HG03469 (cell line): ENCODE results near the gene SRGAP3.
A peak's percentile ranks its signal among the peaks of the same experiment; 100 is the strongest.

Experiments used
- ATAC-seq: cut with Tn5 transposase; IDR thresholded peaks from one replicate; pipeline ENCODE4 v1.9.1; 2021; ENCODE audit warnings: mild to moderate bottlenecking, moderate library complexity, moderate number of reproducible peaks; ENCODE audit not compliant: unreplicated experiment

The SRGAP3 gene

GRCh38 chr3:8979262-8979661 is 270.2 kb downstream of the SRGAP3 start:
- no peak for ATAC-seq

GRCh38 chr3:8978551-8978950 is 270.9 kb downstream of the SRGAP3 start:
- no peak for ATAC-seq

- ATAC-seq: no peak
Measured at GRCh38 chr3:8976540-8977182, 272.8 kb downstream of the SRGAP3 start.

GRCh38 chr3:8975081-8976020 is 274.1 kb downstream of the SRGAP3 start:
- no peak for ATAC-seq

- no peak for ATAC-seq
Measured at GRCh38 chr3:8974458-8974857, 275.0 kb downstream of the SRGAP3 start.

GRCh38 chr3:8972639-8973038 is 276.8 kb downstream of the SRGAP3 start:
- ATAC-seq: no peak

- ATAC-seq: no peak
Measured at GRCh38 chr3:8970971-8971589, 278.4 kb downstream of the SRGAP3 start.

GRCh38 chr3:8969241-8969640 is 280.2 kb downstream of the SRGAP3 start:
- ATAC-seq: no peak

- ATAC-seq: no peak
Measured at GRCh38 chr3:8968375-8968882, 281.0 kb downstream of the SRGAP3 start.

- ATAC-seq: no peak
Measured at GRCh38 chr3:8967553-8967952, 281.9 kb downstream of the SRGAP3 start.

GRCh38 chr3:8966820-8967348 is 282.6 kb downstream of the SRGAP3 start:
- no peak for ATAC-seq

GRCh38 chr3:8966150-8966819 is 283.2 kb downstream of the SRGAP3 start:
- no peak for ATAC-seq

GRCh38 chr3:8964436-8965370 is 284.7 kb downstream of the SRGAP3 start:
- ATAC-seq: no peak

- peak; percentile 87 for ATAC-seq
Measured at GRCh38 chr3:8963137-8963853, 286.2 kb downstream of the SRGAP3 start, which contains the start of gene RAD18. Gene RAD18 (minus strand): TSS chr3:8963472. CDS start chr3:8963385, 87 bp downstream.

- no peak for ATAC-seq
Measured at GRCh38 chr3:8962226-8962861, 287.1 kb downstream of the SRGAP3 start.

- no peak for ATAC-seq
Measured at GRCh38 chr3:8959668-8960067, 289.8 kb downstream of the SRGAP3 start.

GRCh38 chr3:8954938-8955763 is 294.3 kb downstream of the SRGAP3 start:
- peak; percentile 89 for ATAC-seq
